SK-N-SH (cell line): ENCODE data around the gene PEPD. TPM values are rescaled to one million over a fixed set of nuclear protein-coding genes. Genes with fewer than 3 reads are reported as not detected.

ENCODE experiments used
- CTCF ChIA-PET: fragments of 300-600, 350-600 bp; formaldehyde crosslinking; extraction: SDS; loops from one replicate; lab custom pipeline; 2021; lab: Yijun Ruan, JAX
- POLR2A ChIA-PET: fragments of 350-600 bp; sonication (Branson Sonifier 250); formaldehyde crosslinking; extraction: SDS; loops from one replicate; lab custom pipeline; 2020; ENCODE audit warnings: antibody characterized with exemption, inconsistent platforms; lab: Yijun Ruan, JAX
- DNase-seq: peaks from one replicate; pipeline ENCODE4 v3.0.0; 2012
- H2AFZ ChIP-seq: fragments of 200-600 bp; sonication (generic); 2 replicates; pipeline ENCODE4 v1.8.1; 2016; ENCODE audit warnings: antibody characterized with exemption, mild to moderate bottlenecking, low read depth
- H3F3A ChIP-seq: fragments of 200-600 bp; sonication (generic); replicated peaks from 2 replicates; pipeline ENCODE3; 2016; ENCODE audit warnings: antibody characterized with exemption, mild to moderate bottlenecking; ENCODE audit not compliant: insufficient read depth
- H3K27ac ChIP-seq, 2 experiments: fragments of 200-500 bp in 1 of 2; fragments of 200-600 bp in 1 of 2; sonication (Bioruptor generic) in 1 of 2; sonication (generic), shearing (Covaris generic) in 1 of 2; 2 replicates each; pipeline versions ENCODE4 v1.5.1 to v1.6.1; 2014 to 2016; ENCODE audit warnings: low read depth in 2 of 2, inconsistent platforms in 1 of 2, low read length in 1 of 2, mild to moderate bottlenecking in 1 of 2, mixed read lengths in 1 of 2
- H3K27me3 ChIP-seq: fragments of 200-600 bp; sonication (generic), shearing (Covaris generic); 2 replicates; pipeline ENCODE4 v1.6.1; 2016; ENCODE audit warnings: mixed run types; ENCODE audit not compliant: insufficient read depth
- H3K36me3 ChIP-seq, 2 experiments: fragments of 200-500 bp in 1 of 2; fragments of 200-600 bp in 1 of 2; sonication (Bioruptor generic) in 1 of 2; sonication (generic) in 1 of 2; replicated peaks in 1 of 2; 2 replicates each; pipeline versions ENCODE3 to v1.5.1; 2014 to 2016; ENCODE audit warnings: low read length in 1 of 2, mild to moderate bottlenecking in 1 of 2; ENCODE audit not compliant: insufficient read depth in 2 of 2, control insufficient read depth in 1 of 2
- H3K4me1 ChIP-seq, 2 experiments: fragments of 200-500 bp in 1 of 2; fragments of 200-600 bp in 1 of 2; sonication (Bioruptor generic) in 1 of 2; sonication (generic), shearing (Covaris generic) in 1 of 2; 2 replicates each; pipeline versions ENCODE4 v1.5.1 to v1.6.1; 2014 to 2016; ENCODE audit warnings: low read depth in 1 of 2, low read length in 1 of 2, mixed run types in 1 of 2; ENCODE audit not compliant: insufficient read depth in 2 of 2, control insufficient read depth in 1 of 2
- H3K4me2 ChIP-seq: fragments of 200-600 bp; sonication (generic), shearing (Covaris generic); 2 replicates; pipeline ENCODE4 v1.6.1; 2017; ENCODE audit warnings: mixed run types
- H3K4me3 ChIP-seq, 2 experiments: fragments of 200-500 bp in 1 of 2; fragments of 200-600 bp in 1 of 2; sonication (Bioruptor generic) in 1 of 2; sonication (generic), shearing (Covaris generic) in 1 of 2; 2 replicates each; pipeline versions ENCODE4 v1.5.1 to v1.8.1; 2014 to 2016; ENCODE audit warnings: low read depth in 2 of 2, inconsistent platforms in 1 of 2, low read length in 1 of 2, mild to moderate bottlenecking in 1 of 2, mixed read lengths in 1 of 2, moderate library complexity in 1 of 2
- H3K79me2 ChIP-seq: fragments of 200-600 bp; sonication (generic); 2 replicates; pipeline ENCODE4 v1.8.1; 2017; ENCODE audit warnings: mild to moderate bottlenecking; ENCODE audit not compliant: insufficient read depth
- H3K9ac ChIP-seq: fragments of 200-600 bp; sonication (generic); 2 replicates; pipeline ENCODE4 v1.6.1; 2017; ENCODE audit warnings: mixed run types
- H3K9me2 ChIP-seq: fragments of 200-600 bp; sonication (generic); 2 replicates; pipeline ENCODE4 v1.6.1; 2017; ENCODE audit warnings: mixed run types
- H3K9me3 ChIP-seq: fragments of 200-600 bp; sonication (generic); 2 replicates; pipeline ENCODE4 v1.6.1; 2017; ENCODE audit warnings: mixed run types, mild to moderate bottlenecking, moderate library complexity
- H4K20me1 ChIP-seq: fragments of 200-600 bp; sonication (generic); 2 replicates; pipeline ENCODE4 v1.6.1; 2017; ENCODE audit warnings: mild to moderate bottlenecking, mixed run types; ENCODE audit not compliant: insufficient read depth
- FOSL2 ChIP-seq: IDR thresholded peaks from 2 replicates; pipeline ENCODE4 v1.4.0; 2012; ENCODE audit warnings: low read depth, mild to moderate bottlenecking, moderate library complexity, borderline replicate concordance
- GABPA ChIP-seq: IDR thresholded peaks from 2 replicates; pipeline ENCODE4 v1.4.0; 2012; ENCODE audit warnings: low read depth, mild to moderate bottlenecking
- RAD21 ChIP-seq: IDR thresholded peaks from 2 replicates; pipeline ENCODE4 v1.6.1; 2012; ENCODE audit warnings: mild to moderate bottlenecking, low read length
- RCOR1 ChIP-seq: fragments of 150-350 bp; IDR thresholded peaks from 2 replicates; pipeline ENCODE4 v1.6.1; 2017; ENCODE audit warnings: antibody characterized with exemption, low read length
- RFX5 ChIP-seq: IDR thresholded peaks from 2 replicates; pipeline ENCODE4 v1.6.1; 2012; ENCODE audit warnings: mild to moderate bottlenecking, improper control_type of control experiment, low read length
- RXRA ChIP-seq: IDR thresholded peaks from 2 replicates; pipeline ENCODE4 v1.4.0; 2012; ENCODE audit warnings: low read depth, mild to moderate bottlenecking, borderline replicate concordance
- SIN3A ChIP-seq: IDR thresholded peaks from 2 replicates; pipeline ENCODE4 v1.6.1; 2012; ENCODE audit warnings: low read depth, mild to moderate bottlenecking, low read length, moderate library complexity, borderline replicate concordance
- TAF1 ChIP-seq: IDR thresholded peaks from 2 replicates; pipeline ENCODE4 v1.6.1; 2012; ENCODE audit warnings: low read depth, mild to moderate bottlenecking, low read length, moderate library complexity, borderline replicate concordance
- TEAD4 ChIP-seq: IDR thresholded peaks from 2 replicates; pipeline ENCODE4 v1.4.0; 2012; ENCODE audit warnings: mild to moderate bottlenecking, borderline replicate concordance; ENCODE audit not compliant: insufficient read depth
- YY1 ChIP-seq: IDR thresholded peaks from 2 replicates; pipeline ENCODE4 v1.4.0; 2012; ENCODE audit warnings: low read depth, mild to moderate bottlenecking
- WGBS: methylation state at CpG from one replicate; pipeline ENCODE4 v1.1.6; 2017; ENCODE audit warnings: low lambda C conversion rate; 5-methylcytosine and 5-hydroxymethylcytosine counted together
- polyA plus RNA-seq, 3 experiments: library from polyadenylated mRNA; depleted of rRNA; stranded (reverse); fragments of >200 nt; gene quantifications; 2 replicates each; pipeline ENCODE4 v1.2.3, GENCODE V29; 2012
- TF ChIP-seq, protein P1 (sequence below): fragments of 150-350 bp; IDR thresholded peaks from 2 replicates; pipeline ENCODE4 v1.6.1; 2016; ENCODE audit warnings: mild to moderate bottlenecking, low read depth, low read length

PEPD gene
- polyA plus RNA-seq, 1 of the 3 experiments (the other 2 are of a cell fraction) = 88.9 TPM

DNA sequence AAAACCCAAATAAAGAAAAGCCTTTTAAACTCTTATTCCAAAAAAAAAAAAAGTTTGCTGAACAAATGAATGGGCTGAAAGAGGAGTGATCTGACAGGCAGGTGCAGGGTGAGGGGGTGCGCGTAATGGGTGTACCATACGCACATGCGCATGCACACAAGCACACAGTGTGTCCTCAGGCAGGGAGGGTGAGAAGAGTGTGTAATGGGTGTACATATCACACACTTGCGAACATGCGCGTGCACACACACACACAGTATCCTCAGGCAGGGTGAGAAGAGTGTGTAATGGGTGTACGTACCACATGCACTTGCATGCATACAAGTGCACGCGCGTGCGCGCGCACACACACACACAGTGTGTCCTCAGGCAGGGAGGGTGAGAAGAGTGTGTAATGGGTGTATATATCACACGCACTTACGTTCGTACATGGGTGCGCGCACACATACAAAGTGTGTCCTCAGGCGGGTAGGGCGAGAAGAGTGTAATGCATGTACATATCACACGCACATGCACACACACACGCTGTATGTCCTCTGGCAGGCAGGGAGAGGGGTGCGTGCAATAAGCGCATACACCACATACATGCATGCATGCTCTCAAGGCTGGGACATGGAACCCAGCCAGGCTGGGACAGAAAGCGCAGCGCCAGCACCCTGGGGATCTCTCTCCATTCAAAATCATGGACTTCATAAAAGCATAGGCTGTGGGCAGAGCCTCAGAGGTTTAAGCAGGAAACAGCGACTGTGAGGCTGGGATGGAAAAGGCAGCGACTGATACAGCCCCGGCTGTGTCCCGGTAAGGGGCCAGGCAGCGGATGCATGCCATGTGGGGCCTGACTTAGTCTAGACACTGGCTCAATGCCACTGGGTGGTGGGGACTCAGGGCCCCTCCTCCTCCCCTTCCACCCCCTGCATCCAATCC is 77.7 kb downstream of the PEPD start:
- no peaks in the 10 kb centered on the region for H3K9me2 ChIP-seq
- TF ChIP-seq RFX5 = no peak
- TF ChIP-seq SIN3A = no peak
- TF ChIP-seq YY1 = no peak
- TF ChIP-seq FOSL2 = no peak
- TF ChIP-seq, protein P1, sequence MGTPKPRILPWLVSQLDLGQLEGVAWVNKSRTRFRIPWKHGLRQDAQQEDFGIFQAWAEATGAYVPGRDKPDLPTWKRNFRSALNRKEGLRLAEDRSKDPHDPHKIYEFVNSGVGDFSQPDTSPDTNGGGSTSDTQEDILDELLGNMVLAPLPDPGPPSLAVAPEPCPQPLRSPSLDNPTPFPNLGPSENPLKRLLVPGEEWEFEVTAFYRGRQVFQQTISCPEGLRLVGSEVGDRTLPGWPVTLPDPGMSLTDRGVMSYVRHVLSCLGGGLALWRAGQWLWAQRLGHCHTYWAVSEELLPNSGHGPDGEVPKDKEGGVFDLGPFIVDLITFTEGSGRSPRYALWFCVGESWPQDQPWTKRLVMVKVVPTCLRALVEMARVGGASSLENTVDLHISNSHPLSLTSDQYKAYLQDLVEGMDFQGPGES = no peak
- TF ChIP-seq RXRA = no peak
- TF ChIP-seq TEAD4 = no peak
- TF ChIP-seq, all 33 proteins: peak for 0
- WGBS = 96% methylated on average over 25 of the region's 32 CpGs
- POLR2A ChIA-PET = no interaction called here
- Histone ChIP-seq H4K20me1 (no peaks in the 10 kb centered on the region), H3K27ac (no peak overlapping the region), H3K9ac (no peak overlapping the region), H2AFZ (no peak overlapping the region), H3K4me3 (no peak overlapping the region), H3K27me3 (no peaks in the 10 kb centered on the region), H3K36me3 (no peaks in the 10 kb centered on the region), H3K79me2 (no peaks in the 10 kb centered on the region), H3K9me3 (no peaks in the 10 kb centered on the region), H3K4me2 (no peak overlapping the region), H3K4me1 (peaks cover 0 to 18% of the 10 kb centered on the region in 2 experiments; a peak in 1 of 4 replicates), H3F3A (no peaks in the 10 kb centered on the region)
- CTCF ChIA-PET = no interaction called here
- DNase-seq = no peak

DNA sequence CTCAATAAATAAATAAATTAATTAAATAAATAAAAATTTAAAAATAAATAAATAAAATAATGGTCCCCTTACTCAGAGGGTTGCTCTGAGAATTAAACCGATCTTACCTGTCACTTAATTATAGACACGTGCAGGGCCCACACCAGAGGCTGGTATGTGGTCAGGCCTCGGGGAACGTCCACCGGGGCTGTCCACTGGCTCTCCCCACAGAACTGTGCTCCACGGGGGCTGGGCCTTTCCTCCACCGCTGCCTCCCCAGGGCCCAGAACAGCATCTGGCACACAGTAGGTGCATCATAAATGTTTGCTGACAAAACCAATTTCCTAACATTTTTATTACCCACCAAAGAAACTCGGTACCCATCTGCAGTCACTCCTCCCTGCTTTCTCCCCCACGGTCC is 78.9 kb downstream of the PEPD start:
- H3K4me2 ChIP-seq = no peak overlapping the region
- H3K27me3 ChIP-seq = no peaks in the 10 kb centered on the region
- no peaks in the 10 kb centered on the region for H3K9me2 ChIP-seq
- peaks cover 4% of the 10 kb centered on the region for H3F3A ChIP-seq
- WGBS = 93% methylated on average over 9 of the region's 9 CpGs
- no peak overlapping the region for H2AFZ ChIP-seq
- no peak overlapping the region for H3K4me3 ChIP-seq
- no peaks in the 10 kb centered on the region for H3K9me3 ChIP-seq
- TF ChIP-seq RCOR1 = no peak
- no peak for TF ChIP-seq TAF1
- TF ChIP-seq FOSL2 = no peak
- no peak for TF ChIP-seq GABPA
- no peak for TF ChIP-seq RAD21
- no peaks in the 10 kb centered on the region for H3K36me3 ChIP-seq
- no peaks in the 10 kb centered on the region for H3K79me2 ChIP-seq
- ChIA-PET POLR2A (no interaction called here), CTCF (interaction anchor here (0.7 to 1.1 kb wide), 2 partner anchors 12 to 60 kb away, joined by 3 read pairs; no protein-coding TSS in a partner anchor)
- no peaks in the 10 kb centered on the region for H4K20me1 ChIP-seq
- H3K9ac ChIP-seq = no peak overlapping the region
- peaks cover 0 to 25% of the 10 kb centered on the region in 2 experiments; a peak in 1 of 4 replicates for H3K4me1 ChIP-seq
- no peak overlapping the region for H3K27ac ChIP-seq
- no peak for DNase-seq
